ENCODE measurements around the gene MFGE8.
"Not testable (repeated sequence)": the region's sequence is repeated elsewhere in the genome, so short reads cannot be mapped to it uniquely, and the experiment has no call there.

MFGE8 gene

DNA sequence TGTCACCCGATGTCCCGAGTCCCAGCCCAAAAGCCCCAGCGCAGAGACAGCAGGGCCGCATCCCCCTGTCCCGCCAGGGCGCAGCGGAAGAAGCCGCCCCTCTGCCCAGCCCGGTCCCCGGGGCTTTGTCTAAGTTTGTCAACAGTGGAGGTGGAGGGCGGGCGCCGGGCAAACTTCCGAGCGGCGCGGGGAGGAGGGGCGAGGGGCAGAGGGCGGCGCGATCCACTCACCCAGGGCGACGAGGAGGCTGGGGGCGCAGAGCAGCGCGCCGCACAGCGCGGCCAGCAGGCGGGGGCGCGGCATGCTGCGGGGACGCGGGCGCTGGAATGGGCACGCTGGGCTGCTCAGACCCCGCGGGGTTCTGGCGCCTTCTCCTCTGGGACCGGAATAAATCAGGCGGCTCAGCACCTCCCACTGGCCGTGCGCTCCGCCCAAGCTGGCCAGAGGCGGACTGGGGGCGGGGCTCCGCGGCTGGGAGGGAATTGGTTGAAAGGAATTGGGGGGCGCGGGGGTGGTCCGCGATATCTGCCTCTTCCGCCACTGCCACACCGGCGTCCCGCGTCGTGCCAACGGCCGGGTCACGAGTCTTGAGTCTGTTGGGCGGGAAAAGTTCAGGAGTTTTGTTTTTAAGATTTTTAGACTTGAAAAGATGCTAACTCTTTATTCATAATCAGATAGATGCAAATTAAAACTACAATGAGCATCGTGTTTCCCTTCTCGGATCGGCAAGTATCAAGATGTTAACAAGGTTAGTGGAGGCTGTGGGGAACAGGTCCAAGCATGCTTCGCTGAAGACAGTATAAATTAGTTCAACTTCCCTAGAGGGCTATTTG is at the start of gene MFGE8:
Gene MFGE8, minus strand, starts transcription at position 363 of the 833 bp plus-strand sequence. Its CDS starts 60 bp downstream, at position 303.
- DNase-seq: peak; percentile 66

DNA sequence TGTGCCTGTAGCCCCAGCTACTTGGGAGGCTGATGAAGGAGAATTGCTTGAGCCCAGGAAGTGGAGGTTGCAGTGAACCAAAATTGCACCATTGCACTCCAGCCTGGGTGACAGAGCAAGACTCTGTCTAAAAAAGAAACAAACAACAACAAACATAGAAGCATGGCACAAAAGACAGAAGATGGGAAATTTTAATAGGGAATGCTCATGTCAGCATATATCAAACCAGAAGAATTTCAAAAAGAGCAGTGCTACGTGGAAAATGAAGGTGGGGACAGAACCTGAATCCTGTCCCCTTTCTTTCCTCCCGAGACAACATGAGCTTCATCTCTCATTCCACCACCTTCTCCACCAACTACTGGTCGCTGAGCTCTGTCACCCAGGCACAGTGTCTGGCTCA is 46.3 kb upstream of the MFGE8 start:
- DNase-seq: no peak

DNA sequence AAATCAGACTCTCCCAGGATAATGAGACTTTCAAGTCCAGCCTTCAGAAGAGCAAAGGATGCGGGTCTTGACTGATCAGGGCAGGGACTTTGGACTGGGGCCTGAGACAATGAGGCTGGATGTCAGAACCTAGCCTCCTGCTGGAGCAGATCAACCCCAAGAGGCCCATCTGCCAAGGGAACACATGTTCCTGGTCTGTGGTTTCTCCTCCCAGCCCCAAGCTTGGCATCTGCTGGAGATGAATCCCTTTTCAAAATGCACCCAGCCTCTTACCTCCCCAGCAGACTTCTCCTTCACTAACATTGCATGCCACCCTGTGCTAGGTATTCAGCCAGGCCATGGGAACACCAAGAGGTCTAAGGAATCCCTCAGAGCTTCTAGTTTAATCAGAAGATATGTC is 43.7 kb upstream of the MFGE8 start:
- DNase-seq: no peak

DNA sequence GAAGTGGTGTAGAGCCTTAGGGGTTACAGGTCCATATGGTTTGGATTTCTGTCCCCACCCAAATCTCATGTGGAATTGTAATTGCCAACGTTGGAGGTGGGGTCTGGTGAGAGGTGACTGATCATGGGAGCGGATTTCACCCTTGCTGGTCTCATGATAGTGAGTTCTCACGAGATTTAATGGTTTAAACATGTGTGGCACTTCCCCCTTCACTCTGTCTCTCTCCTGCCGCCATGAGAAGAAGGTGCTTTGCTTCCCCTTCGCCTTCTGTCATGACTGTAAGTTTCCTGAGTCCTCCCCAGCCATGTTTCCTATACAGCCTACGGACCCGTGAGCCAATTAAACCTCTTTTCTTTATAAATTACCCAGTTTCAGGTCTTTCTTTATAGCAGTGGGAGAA is 43.1 kb upstream of the MFGE8 start:
- DNase-seq: no peak

GRCh38 chr15:88954431-88955277 is 41.5 kb upstream of the MFGE8 start:
- DNase-seq: peak; percentile 88

DNA sequence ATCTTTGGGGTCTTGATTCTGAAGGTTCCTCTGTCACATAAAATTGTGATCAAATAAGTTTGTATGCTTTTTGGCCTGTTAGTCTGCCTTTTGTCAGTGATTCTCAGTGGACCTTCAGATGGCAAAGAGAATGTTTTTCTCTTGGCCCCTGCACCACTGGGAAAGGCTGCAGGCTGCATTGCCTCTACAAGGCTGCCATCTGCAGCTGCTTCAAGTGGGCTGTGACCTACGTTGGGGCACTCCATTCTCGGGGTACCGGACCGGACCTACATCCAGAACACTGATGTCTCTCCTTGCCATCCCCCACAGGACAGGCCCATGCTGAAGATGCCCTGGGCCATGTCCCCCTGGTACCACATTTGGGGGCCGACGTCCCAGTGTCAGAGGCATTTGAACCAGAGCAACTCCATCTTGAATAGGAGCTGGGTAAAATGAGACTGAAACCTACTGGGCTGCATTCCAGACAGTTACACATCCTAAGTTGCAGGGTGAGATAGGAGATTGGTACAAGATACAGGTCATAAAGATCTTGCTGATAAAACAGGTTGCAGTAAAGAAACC is 37.5 kb upstream of the MFGE8 start:
- DNase-seq: peak; percentile 48

GRCh38 chr15:88949734-88950400 is 36.7 kb upstream of the MFGE8 start:
- DNase-seq: no peak

GRCh38 chr15:88940110-88940675 is 27.0 kb upstream of the MFGE8 start:
- no peak for DNase-seq

DNA sequence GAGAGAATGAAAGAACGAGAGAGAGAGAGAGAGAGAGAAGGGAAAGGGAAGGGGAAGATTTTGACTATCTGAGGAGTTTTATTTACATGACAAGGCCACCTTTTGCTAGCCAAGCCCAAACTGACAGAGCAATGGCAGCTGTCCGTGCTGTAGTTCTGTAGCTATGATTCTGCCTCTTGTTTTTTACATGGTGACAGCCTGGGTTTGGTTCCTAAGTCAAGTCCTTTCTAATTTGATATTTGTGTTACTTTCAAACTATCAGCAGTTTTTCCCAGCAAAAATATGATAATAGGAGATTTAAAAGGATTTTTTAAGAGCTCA is 26.3 kb upstream of the MFGE8 start:
- DNase-seq: no peak

- DNase-seq: no peak
These were observed 25.8 kb upstream of the MFGE8 start for GRCh38 chr15:88938802-88939485.

- DNase-seq: not testable (repeated sequence)
These were observed 21.3 kb upstream of the MFGE8 start for GRCh38 chr15:88934449-88934848.

GRCh38 chr15:88932875-88933330 is 19.7 kb upstream of the MFGE8 start:
- DNase-seq: no peak

- peak; percentile 86 for DNase-seq
These were observed 19.2 kb upstream of the MFGE8 start for GRCh38 chr15:88932271-88932874.

DNA sequence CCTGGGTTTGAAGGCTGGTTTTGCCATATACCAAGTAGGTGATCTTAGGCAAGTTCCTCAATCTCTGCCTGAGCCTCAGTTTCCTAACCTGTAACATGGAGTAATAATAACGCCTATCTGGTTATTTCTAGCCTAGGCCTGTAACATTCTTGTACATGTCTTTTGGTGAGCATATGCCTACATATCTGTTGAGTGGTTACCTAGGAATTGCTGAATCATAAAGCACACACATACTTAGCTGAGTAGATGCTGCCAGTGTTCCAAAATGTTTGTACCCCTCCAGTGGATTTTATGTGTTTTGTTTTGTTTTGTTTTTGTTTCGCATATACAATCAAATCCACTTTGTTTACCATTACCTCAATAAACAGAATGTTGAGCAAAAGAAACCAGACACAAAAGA is 17.4 kb upstream of the MFGE8 start:
- DNase-seq: no peak

GRCh38 chr15:88929358-88930098 is 16.3 kb upstream of the MFGE8 start:
- not testable (repeated sequence) for DNase-seq

DNA sequence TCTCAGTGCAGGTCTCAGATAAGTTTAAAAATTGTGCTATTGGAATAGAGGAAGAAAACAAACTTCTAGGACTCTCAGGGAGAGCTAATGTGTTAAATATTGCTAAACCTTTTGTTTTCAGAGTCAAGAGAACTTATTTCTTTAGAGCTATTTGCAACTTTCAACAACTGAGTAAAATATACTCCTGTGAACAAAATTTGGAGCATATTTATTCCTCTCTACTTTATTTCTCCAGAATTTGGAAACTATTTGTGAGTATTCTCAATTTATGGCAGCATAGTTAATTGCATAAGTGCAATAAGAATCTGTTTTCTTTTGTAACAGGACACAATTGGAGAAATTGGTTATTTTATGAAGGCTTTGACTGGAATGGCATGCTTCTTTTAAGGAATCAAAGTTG is 15.0 kb upstream of the MFGE8 start:
- not testable (repeated sequence) for DNase-seq

GRCh38 chr15:88925648-88926047 is 12.5 kb upstream of the MFGE8 start:
- not testable (repeated sequence) for DNase-seq

DNA sequence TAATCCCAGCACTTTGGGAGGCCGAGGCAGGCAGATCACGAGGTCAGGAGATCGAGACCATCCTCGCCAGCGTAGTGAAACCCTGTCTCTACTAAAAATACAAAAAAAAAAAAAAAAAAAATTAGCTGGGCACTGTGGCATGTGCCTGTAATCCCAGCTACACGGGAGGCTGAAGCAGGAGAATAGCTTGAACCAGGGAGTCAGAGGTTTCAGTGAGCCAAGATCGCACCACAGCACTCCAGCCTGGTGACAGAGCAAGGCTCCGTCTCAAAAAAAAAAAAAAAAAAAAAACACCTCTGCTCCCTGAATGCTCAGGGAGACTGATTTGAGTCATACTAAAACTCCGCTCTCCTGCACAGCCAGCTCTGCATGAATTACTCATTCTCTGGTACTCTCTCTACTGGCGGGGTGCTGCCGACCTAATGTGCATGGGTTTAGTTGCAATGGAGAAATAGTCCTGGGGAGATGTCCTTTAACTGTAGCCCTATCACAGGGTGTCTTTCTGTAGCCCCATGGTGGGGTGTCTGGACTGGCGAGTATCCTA is 7.8 kb upstream of the MFGE8 start:
- DNase-seq: not testable (repeated sequence)

GRCh38 chr15:88920186-88920891 is 7.2 kb upstream of the MFGE8 start:
- no peak for DNase-seq

DNA sequence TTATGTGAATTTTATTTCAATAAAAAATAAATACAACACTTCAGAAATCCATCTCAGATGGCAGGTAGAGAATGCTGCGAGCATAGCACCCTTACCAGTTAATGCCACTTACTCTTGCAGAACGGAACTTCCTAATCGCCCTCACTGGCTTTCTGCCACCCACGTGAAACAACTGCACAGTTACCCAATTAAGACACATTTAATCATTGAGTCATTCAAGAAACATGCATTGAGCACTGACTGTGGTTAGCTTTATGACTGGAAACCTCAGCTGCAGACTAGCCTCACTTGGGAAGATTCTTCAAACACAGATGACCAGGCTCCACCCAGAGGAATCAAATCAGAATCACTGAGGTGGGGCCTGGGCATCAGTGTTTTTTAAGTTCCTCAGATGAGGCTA is 5.6 kb upstream of the MFGE8 start:
- no peak for DNase-seq
